Measurements from ENCODE around the gene SEC23A.
"Not testable (repeated sequence)": the region's sequence is repeated elsewhere in the genome, so short reads cannot be mapped to it uniquely, and the experiment has no call there.

SEC23A gene

GRCh38 chr14:39090548-39091111 lies 12.4 kb downstream of the SEC23A start:
- DNase-seq = no peak

- no peak for DNase-seq
Measured at GRCh38 chr14:39087493-39087892, 15.5 kb downstream of the SEC23A start.

GRCh38 chr14:39085933-39086332 lies 17.1 kb downstream of the SEC23A start:
- DNase-seq = no peak

GRCh38 chr14:39083127-39083526 lies 19.9 kb downstream of the SEC23A start:
- DNase-seq = no peak

GRCh38 chr14:39080886-39081285 lies 22.1 kb downstream of the SEC23A start:
- DNase-seq = no peak

- no peak for DNase-seq
Measured at GRCh38 chr14:39071096-39071495, 31.9 kb downstream of the SEC23A start.

GRCh38 chr14:39069923-39070322 lies 33.1 kb downstream of the SEC23A start:
- no peak for DNase-seq

- DNase-seq = not testable (repeated sequence)
Measured at GRCh38 chr14:39069169-39069805, 33.7 kb downstream of the SEC23A start.

GRCh38 chr14:39060818-39061437 lies 42.1 kb downstream of the SEC23A start:
- DNase-seq = no peak

- no peak for DNase-seq
Measured at GRCh38 chr14:39055786-39056474, 47.1 kb downstream of the SEC23A start.

- DNase-seq = not testable (repeated sequence)
Measured at GRCh38 chr14:39052869-39053454, 50.1 kb downstream of the SEC23A start.

GRCh38 chr14:39050389-39050788 lies 52.6 kb downstream of the SEC23A start:
- DNase-seq = no peak

- DNase-seq = not testable (repeated sequence)
Measured at GRCh38 chr14:39045889-39046288, 57.1 kb downstream of the SEC23A start.

- DNase-seq = no peak
Measured at GRCh38 chr14:39043352-39043943, 59.6 kb downstream of the SEC23A start.

GRCh38 chr14:39040529-39040928 lies 62.5 kb downstream of the SEC23A start:
- no peak for DNase-seq

GRCh38 chr14:39038542-39038941 lies 64.5 kb downstream of the SEC23A start:
- DNase-seq = no peak

GRCh38 chr14:39036760-39037159 lies 66.3 kb downstream of the SEC23A start:
- DNase-seq = no peak

- DNase-seq = no peak
Measured at GRCh38 chr14:39035336-39035735, 67.7 kb downstream of the SEC23A start.

GRCh38 chr14:39034481-39035296 lies 68.3 kb downstream of the SEC23A start:
- no peak for DNase-seq

- DNase-seq = no peak
Measured at GRCh38 chr14:39033371-39033770, 69.7 kb downstream of the SEC23A start.

GRCh38 chr14:39030209-39030608 lies 72.8 kb downstream of the SEC23A start:
- DNase-seq = no peak

- DNase-seq = no peak
Measured at GRCh38 chr14:39029789-39030188, 73.2 kb downstream of the SEC23A start.

Measured in activated CD4-positive, CD25-positive, alpha-beta regulatory T cell (primary cell).